Endothelial cell of umbilical vein (primary cell): ENCODE data around the gene PROX1. TPM values are rescaled to one million over a fixed set of nuclear protein-coding genes. Genes with fewer than 3 reads are reported as not detected.

Experiments
- BruUV-seq: library from RNA; stranded (reverse); fragments of 400-500 nt; replicated peaks from 2 replicates; lab custom pipeline; 2021; lab: Mats Ljungman, UMichigan
- CTCF ChIA-PET: fragments of 300-600, 350-600 bp; sonication (Branson Sonifier 250); formaldehyde crosslinking; loops from one replicate; lab custom pipeline; 2021; ENCODE audit warnings: antibody characterized with exemption, inconsistent platforms; lab: Charles Lee
- POLR2A ChIA-PET: fragments of 300-600, 350-600 bp; sonication (Branson Sonifier 250); formaldehyde crosslinking; loops from one replicate; lab custom pipeline; 2021; ENCODE audit warnings: antibody characterized with exemption, inconsistent platforms; lab: Charles Lee
- DNase-seq: peaks from one replicate; pipeline ENCODE4 v3.0.0-alpha.2; 2011; ENCODE audit warnings: low read depth, low spot score
- FAIRE-seq: peaks from 2 replicates; lab custom pipeline; 2011; peaks lifted over from hg19 to GRCh38; lab: Jason Lieb, UNC
- H2AFZ ChIP-seq: 2 replicates; pipeline ENCODE4 v1.6.0; 2012; ENCODE audit warnings: low read depth, low read length, control low read depth, inconsistent platforms
- H3K27ac ChIP-seq: 2 replicates; pipeline ENCODE4 v1.5.1; 2011; ENCODE audit warnings: low read depth, mild to moderate bottlenecking, control low read depth, low read length, moderate library complexity; ENCODE audit not compliant: insufficient read depth
- H3K27me3 ChIP-seq, 2 experiments: 2 replicates each; pipeline versions ENCODE4 v1.6.0 to v1.6.1; 2011; ENCODE audit warnings: low read length in 2 of 2, mixed read lengths in 1 of 2; ENCODE audit not compliant: control insufficient read depth in 2 of 2, insufficient read depth in 2 of 2
- H3K36me3 ChIP-seq, 2 experiments: 2 replicates in 1 of 2; 3 replicates in 1 of 2; pipeline ENCODE4 v1.5.1; 2011; ENCODE audit warnings: low read length in 2 of 2, mild to moderate bottlenecking in 1 of 2, moderate library complexity in 1 of 2; ENCODE audit not compliant: control insufficient read depth in 2 of 2, insufficient read depth in 2 of 2; ENCODE audit errors: extremely low read depth in 1 of 2
- H3K4me1 ChIP-seq: 3 replicates; pipeline ENCODE4 v1.5.1; 2011; ENCODE audit warnings: mild to moderate bottlenecking, low read length; ENCODE audit not compliant: control insufficient read depth, insufficient read depth; ENCODE audit errors: extremely low read depth
- H3K4me2 ChIP-seq: 2 replicates; pipeline ENCODE4 v1.6.1; 2011; ENCODE audit warnings: low read length, control low read depth, mixed read lengths; ENCODE audit not compliant: insufficient read depth
- H3K4me3 ChIP-seq, 3 experiments: fragments of 200-600 bp in 1 of 3; sonication (generic), shearing (Covaris generic) in 1 of 3; replicated peaks in 1 of 3; 2 replicates each; pipeline ENCODE4 v1.5.1; 2011 to 2016; ENCODE audit warnings: control low read depth in 3 of 3, low read length in 3 of 3, mild to moderate bottlenecking in 2 of 3, inconsistent platforms in 1 of 3, low read depth in 1 of 3, moderate library complexity in 1 of 3; ENCODE audit not compliant: insufficient read depth in 1 of 3
- H3K79me2 ChIP-seq: 2 replicates; pipeline ENCODE4 v1.6.0; 2012; ENCODE audit warnings: low read length, inconsistent platforms; ENCODE audit not compliant: control insufficient read depth, insufficient read depth
- H3K9ac ChIP-seq: replicated peaks from 2 replicates; pipeline ENCODE3; 2011; ENCODE audit warnings: low read length, control low read depth; ENCODE audit not compliant: insufficient read depth; ENCODE audit errors: extremely low read depth
- H3K9me1 ChIP-seq: replicated peaks from 3 replicates; pipeline ENCODE4 v1.6.0; 2011; ENCODE audit warnings: mild to moderate bottlenecking, low read length; ENCODE audit not compliant: control insufficient read depth, insufficient read depth; ENCODE audit errors: extremely low read depth
- H3K9me3 ChIP-seq: replicated peaks from 2 replicates; pipeline ENCODE4 v1.5.1; 2012; ENCODE audit warnings: low read length, inconsistent platforms; ENCODE audit not compliant: control insufficient read depth, insufficient read depth
- H4K20me1 ChIP-seq: replicated peaks from 2 replicates; pipeline ENCODE3; 2011; ENCODE audit warnings: mild to moderate bottlenecking, low read length; ENCODE audit not compliant: control insufficient read depth, insufficient read depth; ENCODE audit errors: extremely low read depth
- CTCF ChIP-seq, 2 donors: IDR thresholded peaks; 1 replicate in 1 of 2; 2 replicates in 1 of 2; pipeline ENCODE4 v1.5.1; 2011; ENCODE audit warnings: low read length in 2 of 2, mild to moderate bottlenecking in 2 of 2, moderate library complexity in 2 of 2, control low read depth in 1 of 2, inconsistent platforms in 1 of 2, low read depth in 1 of 2; ENCODE audit not compliant: insufficient read depth in 1 of 2; ENCODE audit errors: extremely low read depth in 1 of 2
- EZH2 ChIP-seq: IDR thresholded peaks from 2 replicates; pipeline ENCODE4 v1.6.1; 2012; ENCODE audit warnings: borderline replicate concordance, low read depth, mild to moderate bottlenecking, moderate library complexity, low read length, inconsistent platforms; ENCODE audit not compliant: severe bottlenecking
- FOS ChIP-seq: IDR thresholded peaks from 2 replicates; pipeline ENCODE4 v1.6.1; 2011; ENCODE audit warnings: mild to moderate bottlenecking, low read length, moderate library complexity, borderline replicate concordance; ENCODE audit not compliant: insufficient read depth
- GATA2 ChIP-seq: IDR thresholded peaks from 2 replicates; pipeline ENCODE4 v1.7.0; 2011; ENCODE audit warnings: low read depth, mild to moderate bottlenecking, moderate library complexity, mixed read lengths, low read length; ENCODE audit not compliant: insufficient read length, insufficient read depth
- JUN ChIP-seq: IDR thresholded peaks from 2 replicates; pipeline ENCODE4 v1.6.1; 2011; ENCODE audit warnings: borderline replicate concordance, low read depth; ENCODE audit not compliant: insufficient read length, insufficient read depth
- MAX ChIP-seq: IDR thresholded peaks from 2 replicates; pipeline ENCODE4 v1.6.1; 2011; ENCODE audit not compliant: insufficient read depth, insufficient read length
- MYC ChIP-seq: IDR thresholded peaks from one replicate; pipeline ENCODE4 v1.6.1; 2011; ENCODE audit warnings: mild to moderate bottlenecking, low read depth, low read length
- POLR2A ChIP-seq: IDR thresholded peaks from 2 replicates; pipeline ENCODE4 v1.6.1; 2012; ENCODE audit warnings: low read depth, mild to moderate bottlenecking, control low read depth, low read length
- POLR2AphosphoS5 ChIP-seq: IDR thresholded peaks from 2 replicates; pipeline ENCODE4 v1.6.1; 2012; ENCODE audit warnings: low read depth, mild to moderate bottlenecking, control low read depth, low read length, moderate library complexity; ENCODE audit not compliant: insufficient read depth
- dilution Hi-C: fragments of 300-500 bp; cut with MboI; formaldehyde crosslinking; loops from one replicate; pipeline ENCODE4 v1.15.0; 2019; ENCODE audit warnings: low sequenced_read_pairs; ENCODE audit not compliant: extremely low pct_ligation_motif_present
- intact Hi-C: fragments of 100-400 bp; cut with micrococcal nuclease; formaldehyde crosslinking; loops from one replicate; pipeline ENCODE4 v1.10.0; 2022
- polyA plus RNA-seq, 4 experiments: library from polyadenylated mRNA; depleted of rRNA in 3 of 4; stranded (reverse) in 3 of 4; unstranded in 1 of 4; fragments of >200 nt; gene quantifications; 2 replicates each; pipeline versions ENCODE4 v1.2.1 to v1.2.3, GENCODE V29; 2011 to 2012; ENCODE audit warnings: missing spikeins in 1 of 4
- total RNA-seq: library from RNA; stranded (reverse); gene quantifications from 2 replicates; pipeline ENCODE4 v1.2.3, GENCODE V29; 2021

PROX1 gene
- total and polyA plus RNA-seq, 2 donors (not counting 3 experiments of a cell fraction or from before 2014, with no cell fraction given), result 2.2 to 4.0 TPM

DNA sequence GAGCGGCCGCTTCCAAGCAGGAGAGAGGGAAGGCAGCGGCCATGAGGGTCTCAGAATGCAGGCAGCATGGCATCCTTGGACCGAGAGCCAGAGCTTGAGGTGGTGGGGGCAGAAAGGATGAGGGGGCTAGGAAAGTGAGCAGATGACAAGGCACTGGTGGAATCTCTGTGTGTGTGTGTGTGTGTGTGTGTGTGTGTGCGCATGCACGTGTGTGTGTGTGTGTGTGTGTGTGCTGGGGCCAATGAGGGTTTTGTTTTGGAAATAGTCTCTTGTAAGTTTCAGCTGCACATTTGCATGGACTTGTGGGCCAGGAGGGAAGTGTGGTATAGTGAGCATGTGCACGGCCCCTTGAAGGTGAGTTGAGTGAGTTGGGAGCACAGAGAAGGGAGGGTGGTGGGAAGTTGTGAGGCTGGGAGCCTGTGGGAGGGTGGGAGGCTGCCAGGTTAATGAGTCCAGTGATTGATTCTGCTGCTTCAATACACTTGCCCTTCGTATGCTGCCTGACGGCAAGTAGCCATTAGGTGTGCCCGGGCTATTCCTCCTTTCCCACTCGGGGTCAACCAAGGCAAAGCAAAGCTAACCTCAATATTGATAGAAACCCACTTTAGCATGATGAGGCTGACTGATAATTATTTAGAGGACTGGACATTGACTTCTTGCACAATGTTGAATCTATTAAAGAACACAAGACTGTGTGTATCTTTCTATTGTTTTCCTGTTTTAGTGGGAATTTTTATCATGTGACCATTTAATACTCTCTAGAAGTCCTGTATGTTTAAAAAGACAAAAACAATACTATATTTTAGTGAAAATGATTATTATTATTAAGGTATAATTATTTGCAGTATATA lies 80.3 kb downstream of the PROX1 start:
- Histone ChIP-seq H3K4me3 (no peak overlapping the region), H4K20me1 (no peaks in the 10 kb centered on the region), H3K4me1 (no peaks in the 10 kb centered on the region), H3K27ac (no peak overlapping the region), H3K9ac (no peak overlapping the region), H3K79me2 (no peaks in the 10 kb centered on the region), H3K27me3 (no peaks in the 10 kb centered on the region), H3K4me2 (no peak overlapping the region), H3K9me3 (no peaks in the 10 kb centered on the region), H3K36me3 (no peaks in the 10 kb centered on the region), H3K9me1 (no peaks in the 10 kb centered on the region), H2AFZ (no peak overlapping the region)
- no TSS peak for BruUV-seq
- POLR2A ChIA-PET, result no interaction called here
- dilution Hi-C loops (no loop called here), intact Hi-C loops (no loop called here)
- DNase-seq, result no peak
- CTCF ChIA-PET, result interaction anchor here (1.3 kb wide), 1 partner anchor 55 kb away, joined by 3 read pairs; no protein-coding TSS in a partner anchor
- TF ChIP-seq GATA2, result no peak
- TF ChIP-seq POLR2AphosphoS5, result no peak
- no peak for TF ChIP-seq MAX
- TF ChIP-seq EZH2, result no peak
- no peak for TF ChIP-seq MYC
- TF ChIP-seq JUN, result no peak
- TF ChIP-seq POLR2A, result no peak
- TF ChIP-seq CTCF (IDR thresholded peaks at IDR 0.05; ENCODE audit: extremely low read depth in 1 of 2, insufficient read depth in 1 of 2, low read depth in 1 of 2, low read length in 2 of 2), result no peak
- TF ChIP-seq FOS, result no peak
- no peak for FAIRE-seq
